SK-N-MC (cell line): ENCODE data around the gene GSTT2.
"Not testable (repeated sequence)": the region's sequence is repeated elsewhere in the genome, so short reads cannot be mapped to it uniquely, and the experiment has no call there.

Source experiments
- EZH2 ChIP-seq: fragments of 200-600 bp; sonication (generic); IDR thresholded peaks from one replicate; pipeline ENCODE4 v1.6.1; 2017; ENCODE audit warnings: antibody characterized with exemption
- POLR2AphosphoS5 ChIP-seq: IDR thresholded peaks from 2 replicates; pipeline ENCODE4 v1.6.1; 2012; ENCODE audit warnings: mild to moderate bottlenecking, low read depth, low read length, borderline replicate concordance

DNA sequence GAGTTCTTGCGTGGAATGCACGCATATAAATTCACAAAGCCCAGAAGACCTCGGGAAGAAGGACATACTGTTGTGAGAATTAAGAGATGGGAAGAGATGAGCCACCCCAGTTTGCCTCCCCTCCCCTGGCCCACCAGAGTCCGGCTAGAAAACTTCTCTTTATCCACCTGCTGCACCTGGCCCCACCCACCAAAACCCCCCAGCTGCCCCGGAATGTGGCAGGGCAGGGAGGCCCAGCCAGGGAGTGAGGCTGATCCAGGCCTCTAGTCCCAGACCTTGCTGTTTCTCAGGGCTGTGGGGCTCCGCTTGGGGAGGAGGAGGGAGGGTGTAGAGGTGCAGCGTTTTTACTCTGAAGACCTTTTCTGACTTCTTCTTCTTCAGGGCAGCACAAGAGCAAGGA lies 633 bp downstream of the GSTT2 start:
- not testable (repeated sequence) for TF ChIP-seq EZH2, POLR2AphosphoS5
